ENCODE results near the gene GABRR2. TPM values are rescaled to one million over a fixed set of nuclear protein-coding genes. Genes with fewer than 3 reads are reported as not detected.

GABRR2 gene
- total RNA-seq, 1 donor from 2014 or later: 1.8 TPM

- no peak overlapping the region for H3K27ac Mint-ChIP-seq
- H3K9me3 Mint-ChIP-seq: no peaks in the 10 kb centered on the region
- DNase-seq (no peak), ATAC-seq (ENCODE audit: low read depth) (peak; percentile 77)
- POLR2A ChIA-PET: no interaction called here
- no peak overlapping the region for H3K4me3 Mint-ChIP-seq
- H3K27me3 Mint-ChIP-seq: no peaks in the 10 kb centered on the region
- no peaks in the 10 kb centered on the region for H3K36me3 Mint-ChIP-seq (ENCODE audit: low read depth)
- peaks cover 5% of the 10 kb centered on the region for H3K4me1 Mint-ChIP-seq
- intact Hi-C loops (cut with micrococcal nuclease): loop anchor here (2.0 kb wide), 1 partner anchor 87 kb away; no protein-coding TSS in a partner anchor
- CTCF ChIA-PET: no interaction called here
- TF ChIP-seq CTCF (IDR thresholded peaks at IDR 0.05): no peak
These were observed 33.3 kb downstream of the GABRR2 start for GRCh38 chr6:89281779-89282246.

GRCh38 chr6:89278956-89279355 lies 36.1 kb downstream of the GABRR2 start:
- peaks cover 5% of the 10 kb centered on the region for H3K4me1 Mint-ChIP-seq
- POLR2A ChIA-PET: no interaction called here
- no peaks in the 10 kb centered on the region for H3K27me3 Mint-ChIP-seq
- no peaks in the 10 kb centered on the region for H3K9me3 Mint-ChIP-seq
- no peaks in the 10 kb centered on the region for H3K36me3 Mint-ChIP-seq (ENCODE audit: low read depth)
- H3K27ac Mint-ChIP-seq: no peak overlapping the region
- intact Hi-C loops (cut with micrococcal nuclease): no loop called here
- no peak for DNase-seq
- no peak for ATAC-seq (ENCODE audit: low read depth)
- no peak for TF ChIP-seq CTCF (IDR thresholded peaks at IDR 0.05)
- CTCF ChIA-PET: no interaction called here
- no peak overlapping the region for H3K4me3 Mint-ChIP-seq

GRCh38 chr6:89275900-89276299 lies 39.2 kb downstream of the GABRR2 start:
- peaks cover 11% of the 10 kb centered on the region for H3K4me1 Mint-ChIP-seq
- no peaks in the 10 kb centered on the region for H3K36me3 Mint-ChIP-seq (ENCODE audit: low read depth)
- no peak overlapping the region for H3K4me3 Mint-ChIP-seq
- CTCF ChIA-PET: no interaction called here
- no peaks in the 10 kb centered on the region for H3K9me3 Mint-ChIP-seq
- H3K27ac Mint-ChIP-seq: no peak overlapping the region
- no peaks in the 10 kb centered on the region for H3K27me3 Mint-ChIP-seq
- intact Hi-C loops (cut with micrococcal nuclease): no loop called here
- TF ChIP-seq CTCF (IDR thresholded peaks at IDR 0.05): no peak
- no peak for ATAC-seq (ENCODE audit: low read depth)
- DNase-seq: no peak
- POLR2A ChIA-PET: no interaction called here

DNA sequence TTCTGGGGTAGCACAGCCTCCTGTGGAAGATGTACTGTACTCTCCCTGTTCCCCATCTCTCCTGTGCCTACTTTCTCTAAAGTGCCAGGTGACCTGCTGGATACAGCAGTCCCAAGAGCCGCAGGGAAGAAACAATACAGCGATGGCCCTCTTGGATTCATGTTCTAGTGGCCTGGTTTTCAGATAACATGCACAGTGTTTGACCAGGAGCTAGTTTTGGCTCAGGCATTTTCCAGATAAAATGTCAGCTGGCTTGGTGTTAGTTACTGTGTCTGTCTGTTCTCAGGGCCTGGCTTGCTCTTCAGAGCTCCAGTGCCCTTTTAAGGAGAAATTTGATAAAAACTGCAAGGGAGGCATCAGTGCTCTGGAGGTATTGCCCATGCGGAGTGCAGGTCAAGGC lies 41.3 kb downstream of the GABRR2 start:
- no peak for DNase-seq
- CTCF ChIA-PET: no interaction called here
- peaks cover 15% of the 10 kb centered on the region for H3K4me1 Mint-ChIP-seq
- H3K4me3 Mint-ChIP-seq: no peak overlapping the region
- no peak for ATAC-seq (ENCODE audit: low read depth)
- intact Hi-C loops (cut with micrococcal nuclease): no loop called here
- H3K27me3 Mint-ChIP-seq: no peaks in the 10 kb centered on the region
- H3K9me3 Mint-ChIP-seq: no peaks in the 10 kb centered on the region
- no peak overlapping the region for H3K27ac Mint-ChIP-seq
- no peaks in the 10 kb centered on the region for H3K36me3 Mint-ChIP-seq (ENCODE audit: low read depth)
- TF ChIP-seq CTCF (IDR thresholded peaks at IDR 0.05): no peak
- POLR2A ChIA-PET: no interaction called here

- no peaks in the 10 kb centered on the region for H3K27me3 Mint-ChIP-seq
- POLR2A ChIA-PET: no interaction called here
- no peak overlapping the region for H3K4me3 Mint-ChIP-seq
- ATAC-seq (ENCODE audit: low read depth) (no peak), DNase-seq (no peak)
- no peaks in the 10 kb centered on the region for H3K9me3 Mint-ChIP-seq
- H3K36me3 Mint-ChIP-seq (ENCODE audit: low read depth): no peaks in the 10 kb centered on the region
- H3K4me1 Mint-ChIP-seq: peaks cover 15% of the 10 kb centered on the region
- no peak overlapping the region for H3K27ac Mint-ChIP-seq
- intact Hi-C loops (cut with micrococcal nuclease): no loop called here
- CTCF ChIA-PET: no interaction called here
- TF ChIP-seq CTCF (IDR thresholded peaks at IDR 0.05): no peak
These were observed 42.5 kb downstream of the GABRR2 start for GRCh38 chr6:89272596-89272995.
